ENCODE data around the gene TBC1D16.

The TBC1D16 gene

GRCh38 chr17:79939755-79940458 lies 95.8 kb downstream of the TBC1D16 start:
- TF ChIP-seq CTCF (conservative IDR thresholded peaks at IDR 0.05; ENCODE audit: low read depth, low read length), result no peak
- H3K4me3 ChIP-seq (IDR thresholded peaks at IDR 0.05; ENCODE audit: insufficient read depth, low read depth, low read length), result no peak overlapping the region
- H2AFZ ChIP-seq (ENCODE audit: low read depth), result no peak overlapping the region
- no peaks in the 10 kb centered on the region for H3K36me3 ChIP-seq (ENCODE audit: insufficient read depth)
- no peaks in the 10 kb centered on the region; the same call in 1 of the 2 replicates for H3K27me3 ChIP-seq (ENCODE audit: insufficient read depth, low read depth)
- no peaks in the 10 kb centered on the region for H3K79me2 ChIP-seq (ENCODE audit: insufficient read depth, low read depth)
- H3K27ac ChIP-seq, result no peak overlapping the region
- H4K20me1 ChIP-seq (ENCODE audit: insufficient read depth), result no peaks in the 10 kb centered on the region
- H3K4me2 ChIP-seq, result no peak overlapping the region
- H3K4me1 ChIP-seq (ENCODE audit: low read depth, poor library complexity, severe bottlenecking), result no peaks in the 10 kb centered on the region
- H3K9ac ChIP-seq, result no peak overlapping the region

DNA sequence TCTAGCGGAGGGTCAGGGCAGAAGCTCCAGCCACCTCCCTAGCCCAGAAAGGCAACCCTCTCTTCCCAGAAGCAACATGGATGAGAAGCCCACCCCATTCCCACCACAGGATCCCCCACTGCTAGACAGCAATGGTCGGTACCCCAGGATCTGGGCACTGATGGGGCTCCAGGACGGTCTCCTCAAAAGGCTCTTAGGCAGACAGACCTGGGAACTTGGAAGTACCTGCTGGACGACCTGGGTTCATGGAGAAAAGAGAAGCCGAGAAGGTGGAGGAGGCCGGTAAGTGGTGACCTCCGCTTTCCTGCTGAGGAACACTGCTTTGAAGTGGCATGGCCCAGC lies 96.6 kb downstream of the TBC1D16 start:
- no peaks in the 10 kb centered on the region; the same call in 1 of the 2 replicates for H3K27me3 ChIP-seq (ENCODE audit: insufficient read depth, low read depth)
- H3K27ac ChIP-seq, result no peak overlapping the region
- no peaks in the 10 kb centered on the region for H3K36me3 ChIP-seq (ENCODE audit: insufficient read depth)
- H2AFZ ChIP-seq (ENCODE audit: low read depth), result no peak overlapping the region
- TF ChIP-seq CTCF (conservative IDR thresholded peaks at IDR 0.05; ENCODE audit: low read depth, low read length), result no peak
- no peaks in the 10 kb centered on the region for H3K79me2 ChIP-seq (ENCODE audit: insufficient read depth, low read depth)
- H3K4me3 ChIP-seq (IDR thresholded peaks at IDR 0.05; ENCODE audit: insufficient read depth, low read depth, low read length), result no peak overlapping the region
- H4K20me1 ChIP-seq (ENCODE audit: insufficient read depth), result no peaks in the 10 kb centered on the region
- H3K4me1 ChIP-seq (ENCODE audit: low read depth, poor library complexity, severe bottlenecking), result no peaks in the 10 kb centered on the region
- no peak overlapping the region for H3K9ac ChIP-seq
- H3K4me2 ChIP-seq, result no peak overlapping the region

DNA sequence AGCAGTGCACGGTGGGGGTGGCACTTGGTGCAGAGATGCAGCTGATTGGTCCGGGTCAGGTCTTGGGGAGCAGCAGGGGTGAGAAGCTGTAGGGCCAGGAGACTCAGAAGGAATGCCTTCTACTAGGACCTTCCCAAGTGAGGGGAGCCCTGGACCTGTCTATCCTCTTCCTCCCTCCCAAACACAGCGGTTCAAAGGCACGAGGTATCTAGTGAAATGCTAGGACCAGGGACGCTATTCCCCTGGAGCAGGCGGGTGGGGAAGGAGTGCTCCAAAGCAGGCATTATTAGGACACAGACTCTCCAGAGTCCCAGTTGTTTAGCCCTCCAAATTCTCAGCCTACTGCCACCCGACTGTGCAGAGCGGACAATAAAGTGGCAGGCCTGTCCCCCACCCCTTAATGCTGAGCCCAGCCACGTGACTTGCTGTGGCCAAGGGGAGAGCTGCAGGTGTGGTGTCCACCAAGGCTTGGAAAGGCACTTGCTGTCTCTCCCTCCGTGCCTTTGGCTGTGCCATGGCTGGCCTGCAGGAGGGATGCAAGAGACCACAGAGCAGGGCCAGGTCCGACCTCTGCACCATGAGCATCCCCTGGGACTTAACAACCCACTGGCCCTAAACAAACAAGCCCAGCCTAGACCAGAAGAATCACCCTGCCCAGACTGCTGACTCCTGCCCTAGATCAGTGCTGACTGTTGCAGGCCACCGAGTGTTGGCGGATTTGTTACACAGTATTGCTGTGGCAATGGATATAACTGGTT lies 97.2 kb downstream of the TBC1D16 start:
- Histone ChIP-seq H3K4me3 (IDR thresholded peaks at IDR 0.05; ENCODE audit: insufficient read depth, low read depth, low read length) (no peak overlapping the region), H3K4me1 (ENCODE audit: low read depth, poor library complexity, severe bottlenecking) (no peaks in the 10 kb centered on the region), H3K9ac (no peak overlapping the region), H3K27ac (no peak overlapping the region), H3K27me3 (ENCODE audit: insufficient read depth, low read depth) (no peaks in the 10 kb centered on the region; the same call in 1 of the 2 replicates), H3K36me3 (ENCODE audit: insufficient read depth) (no peaks in the 10 kb centered on the region), H4K20me1 (ENCODE audit: insufficient read depth) (no peaks in the 10 kb centered on the region), H3K4me2 (no peak overlapping the region), H3K79me2 (ENCODE audit: insufficient read depth, low read depth) (no peaks in the 10 kb centered on the region), H2AFZ (ENCODE audit: low read depth) (no peak overlapping the region)
- no peak for TF ChIP-seq CTCF (conservative IDR thresholded peaks at IDR 0.05; ENCODE audit: low read depth, low read length)

DNA sequence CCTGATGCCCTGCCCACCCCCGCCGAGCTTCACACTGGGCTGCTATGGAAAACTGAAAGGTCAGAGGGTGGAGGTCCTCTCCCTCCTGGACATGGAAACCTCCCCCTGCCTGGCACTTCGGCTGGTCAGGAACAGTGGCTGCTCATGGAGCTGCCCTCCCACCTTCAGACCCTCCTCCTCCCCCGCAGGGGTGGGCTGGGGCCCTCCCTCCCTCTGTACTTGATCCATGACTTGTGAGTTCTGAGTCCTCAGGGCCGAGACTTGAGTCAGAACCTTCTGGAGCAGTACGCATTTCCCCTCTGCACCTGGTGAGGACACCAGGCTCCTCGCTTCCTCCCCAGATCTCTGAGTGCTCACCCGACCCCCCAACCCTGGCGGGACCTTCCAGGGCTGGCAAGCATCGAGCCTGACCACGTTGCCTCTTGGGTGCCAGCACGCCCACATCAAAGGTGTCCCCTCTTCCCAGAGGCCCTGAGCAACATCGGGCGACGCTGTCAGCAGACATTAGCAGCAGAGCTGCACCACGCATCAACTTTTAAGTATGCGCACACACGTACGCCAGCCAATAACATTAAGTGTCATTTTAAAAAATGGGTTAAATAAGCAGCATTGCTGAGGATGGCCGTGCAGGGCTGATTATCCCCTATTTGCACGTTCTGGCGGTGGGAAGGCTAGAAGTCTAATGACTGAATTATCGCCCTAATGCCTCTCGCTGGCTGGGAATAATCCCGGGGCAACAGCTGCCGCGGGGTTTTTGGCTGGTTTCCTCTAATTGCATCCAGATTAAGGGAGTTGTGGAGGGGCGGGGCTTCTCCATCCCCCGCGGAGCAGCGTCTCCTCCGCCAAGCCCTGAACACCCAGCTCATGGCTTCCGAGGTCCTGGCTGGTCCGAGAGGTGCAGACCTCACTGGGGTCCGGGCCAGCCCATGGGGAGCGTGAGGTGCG lies 98.0 kb downstream of the TBC1D16 start:
- no peaks in the 10 kb centered on the region for H3K79me2 ChIP-seq (ENCODE audit: insufficient read depth, low read depth)
- no peaks in the 10 kb centered on the region for H4K20me1 ChIP-seq (ENCODE audit: insufficient read depth)
- TF ChIP-seq CTCF (conservative IDR thresholded peaks at IDR 0.05; ENCODE audit: low read depth, low read length), result no peak
- no peak overlapping the region for H3K4me3 ChIP-seq (IDR thresholded peaks at IDR 0.05; ENCODE audit: insufficient read depth, low read depth, low read length)
- H3K27me3 ChIP-seq (ENCODE audit: insufficient read depth, low read depth), result no peaks in the 10 kb centered on the region; the same call in 1 of the 2 replicates
- H3K36me3 ChIP-seq (ENCODE audit: insufficient read depth), result no peaks in the 10 kb centered on the region
- no peaks in the 10 kb centered on the region for H3K4me1 ChIP-seq (ENCODE audit: low read depth, poor library complexity, severe bottlenecking)
- no peak overlapping the region for H3K9ac ChIP-seq
- H3K27ac ChIP-seq, result no peak overlapping the region
- no peak overlapping the region for H3K4me2 ChIP-seq
- no peak overlapping the region for H2AFZ ChIP-seq (ENCODE audit: low read depth)

All from KMS-11 (cell line).